ENCODE results near the gene HIVEP2.

Gene HIVEP2

DNA sequence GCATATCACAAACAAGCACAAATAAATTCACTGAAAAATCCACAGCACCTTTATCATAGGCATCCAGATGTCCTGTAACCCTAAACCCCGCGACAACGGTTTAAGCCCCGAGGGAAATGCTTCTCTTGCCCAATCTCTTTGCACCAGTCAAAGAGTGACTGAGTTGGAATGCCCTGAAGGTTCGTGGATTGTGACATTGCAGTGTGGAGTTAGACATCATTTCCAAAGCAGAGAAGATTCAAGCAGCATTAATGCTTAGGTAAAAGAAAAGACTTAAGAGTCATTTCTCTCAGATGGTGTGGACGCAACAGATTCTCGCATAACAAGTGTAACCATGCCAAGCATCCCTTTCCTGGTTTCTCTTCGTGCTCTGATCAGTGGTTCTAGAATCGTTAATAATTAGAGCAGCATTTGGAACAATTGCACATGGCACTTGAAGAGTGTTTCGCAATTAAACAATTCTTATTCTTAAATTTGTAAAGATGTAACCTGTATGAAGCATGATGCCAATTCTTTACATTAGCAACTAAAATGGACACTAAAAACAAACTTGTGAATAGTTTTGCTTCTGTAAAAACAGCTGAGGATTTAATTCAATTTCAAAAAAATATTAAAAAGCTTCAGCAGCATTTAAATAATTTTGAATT lies 121.6 kb downstream of the HIVEP2 start:
- no peaks in the 10 kb centered on the region for H3K27me3 ChIP-seq
- H3K4me3 ChIP-seq (ENCODE audit: low read depth in 1 of 2, low read length in 1 of 2), result no peak overlapping the region
- TF ChIP-seq, protein P1, sequence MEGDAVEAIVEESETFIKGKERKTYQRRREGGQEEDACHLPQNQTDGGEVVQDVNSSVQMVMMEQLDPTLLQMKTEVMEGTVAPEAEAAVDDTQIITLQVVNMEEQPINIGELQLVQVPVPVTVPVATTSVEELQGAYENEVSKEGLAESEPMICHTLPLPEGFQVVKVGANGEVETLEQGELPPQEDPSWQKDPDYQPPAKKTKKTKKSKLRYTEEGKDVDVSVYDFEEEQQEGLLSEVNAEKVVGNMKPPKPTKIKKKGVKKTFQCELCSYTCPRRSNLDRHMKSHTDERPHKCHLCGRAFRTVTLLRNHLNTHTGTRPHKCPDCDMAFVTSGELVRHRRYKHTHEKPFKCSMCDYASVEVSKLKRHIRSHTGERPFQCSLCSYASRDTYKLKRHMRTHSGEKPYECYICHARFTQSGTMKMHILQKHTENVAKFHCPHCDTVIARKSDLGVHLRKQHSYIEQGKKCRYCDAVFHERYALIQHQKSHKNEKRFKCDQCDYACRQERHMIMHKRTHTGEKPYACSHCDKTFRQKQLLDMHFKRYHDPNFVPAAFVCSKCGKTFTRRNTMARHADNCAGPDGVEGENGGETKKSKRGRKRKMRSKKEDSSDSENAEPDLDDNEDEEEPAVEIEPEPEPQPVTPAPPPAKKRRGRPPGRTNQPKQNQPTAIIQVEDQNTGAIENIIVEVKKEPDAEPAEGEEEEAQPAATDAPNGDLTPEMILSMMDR (IDR thresholded peaks at IDR 0.05), result no peak
- no peaks in the 10 kb centered on the region for H3K9me3 ChIP-seq
- peaks cover 13 to 15% of the 10 kb centered on the region in 2 experiments for H3K4me1 ChIP-seq (ENCODE audit: control insufficient read depth in 1 of 2, insufficient read depth in 1 of 2, low read depth in 1 of 2, low read length in 1 of 2)
- H3K36me3 ChIP-seq, result no peaks in the 10 kb centered on the region
- H3K27ac ChIP-seq, result no peak overlapping the region

DNA sequence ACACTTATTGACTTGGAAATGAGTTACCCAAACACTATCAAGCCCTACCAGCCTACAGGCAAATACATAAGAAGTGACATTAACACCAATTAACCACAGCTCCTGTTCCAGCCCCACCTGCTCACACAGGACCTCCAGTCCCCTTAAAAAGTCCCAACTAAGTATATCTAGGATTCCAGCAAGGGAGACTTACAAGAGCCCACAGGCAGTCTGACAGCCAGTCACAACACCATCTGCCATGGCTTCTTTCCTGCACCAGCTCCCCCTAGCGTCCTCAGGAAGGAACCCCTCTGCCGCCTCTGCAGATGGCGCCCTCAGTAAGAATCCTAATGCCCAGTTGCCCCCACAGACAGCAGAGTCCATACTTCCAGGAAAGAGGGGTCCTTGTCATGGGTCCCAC lies 122.1 kb downstream of the HIVEP2 start:
- no peaks in the 10 kb centered on the region for H3K36me3 ChIP-seq
- H3K27ac ChIP-seq, result no peak overlapping the region
- no peaks in the 10 kb centered on the region for H3K9me3 ChIP-seq
- peaks cover 13 to 15% of the 10 kb centered on the region in 2 experiments for H3K4me1 ChIP-seq (ENCODE audit: control insufficient read depth in 1 of 2, insufficient read depth in 1 of 2, low read depth in 1 of 2, low read length in 1 of 2)
- H3K27me3 ChIP-seq, result no peaks in the 10 kb centered on the region
- TF ChIP-seq, protein P1 (IDR thresholded peaks at IDR 0.05), result peak; percentile 17
- H3K4me3 ChIP-seq (ENCODE audit: low read depth in 1 of 2, low read length in 1 of 2), result no peak overlapping the region

DNA sequence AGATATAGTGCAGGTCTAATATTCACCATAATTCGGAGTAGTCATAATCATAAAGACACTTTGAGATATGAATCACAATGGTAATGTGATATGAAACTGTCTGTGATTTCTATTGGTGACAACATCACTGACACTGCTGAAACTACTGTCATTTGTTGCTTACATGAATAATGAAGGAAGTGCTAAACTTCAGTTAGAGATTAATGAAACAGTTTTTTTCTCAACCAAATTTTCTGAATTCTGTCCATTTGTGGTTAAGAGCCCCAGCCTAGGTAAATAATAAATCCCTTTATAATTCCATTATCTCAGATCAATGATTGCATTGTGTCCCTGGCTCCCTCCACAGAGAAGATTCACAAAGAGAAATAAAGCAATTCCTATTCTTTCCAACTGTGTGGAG lies 122.6 kb downstream of the HIVEP2 start:
- no peak overlapping the region for H3K27ac ChIP-seq
- H3K36me3 ChIP-seq, result no peaks in the 10 kb centered on the region
- peaks cover 13 to 15% of the 10 kb centered on the region in 2 experiments for H3K4me1 ChIP-seq (ENCODE audit: control insufficient read depth in 1 of 2, insufficient read depth in 1 of 2, low read depth in 1 of 2, low read length in 1 of 2)
- H3K4me3 ChIP-seq (ENCODE audit: low read depth in 1 of 2, low read length in 1 of 2), result no peak overlapping the region
- TF ChIP-seq, protein P1 (IDR thresholded peaks at IDR 0.05), result no peak
- no peaks in the 10 kb centered on the region for H3K27me3 ChIP-seq
- H3K9me3 ChIP-seq, result no peaks in the 10 kb centered on the region

DNA sequence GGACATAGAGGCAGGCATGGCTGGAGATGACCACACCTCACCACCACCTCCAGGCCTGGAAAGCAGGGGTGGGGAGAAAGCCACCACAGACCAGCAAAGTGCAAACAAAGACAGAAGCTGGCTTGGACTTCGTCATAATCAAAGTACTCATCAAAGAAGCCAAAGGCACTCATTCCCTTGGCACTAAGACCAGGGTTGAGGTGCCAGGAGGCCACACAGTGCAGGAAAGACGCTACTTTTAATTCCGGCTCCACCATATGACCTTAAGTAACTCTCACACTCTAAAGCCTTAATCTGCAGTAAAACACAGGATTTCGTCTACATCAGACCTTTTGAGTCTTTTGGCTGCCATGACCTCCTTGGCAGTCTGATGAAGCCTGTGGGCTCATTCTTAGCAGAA lies 123.1 kb downstream of the HIVEP2 start:
- Histone ChIP-seq H3K9me3 (no peaks in the 10 kb centered on the region), H3K36me3 (no peaks in the 10 kb centered on the region), H3K27me3 (no peaks in the 10 kb centered on the region), H3K4me1 (ENCODE audit: control insufficient read depth in 1 of 2, insufficient read depth in 1 of 2, low read depth in 1 of 2, low read length in 1 of 2) (peaks cover 13 to 15% of the 10 kb centered on the region in 2 experiments), H3K27ac (no peak overlapping the region), H3K4me3 (ENCODE audit: low read depth in 1 of 2, low read length in 1 of 2) (no peak overlapping the region)
- TF ChIP-seq, protein P1 (IDR thresholded peaks at IDR 0.05), result no peak

DNA sequence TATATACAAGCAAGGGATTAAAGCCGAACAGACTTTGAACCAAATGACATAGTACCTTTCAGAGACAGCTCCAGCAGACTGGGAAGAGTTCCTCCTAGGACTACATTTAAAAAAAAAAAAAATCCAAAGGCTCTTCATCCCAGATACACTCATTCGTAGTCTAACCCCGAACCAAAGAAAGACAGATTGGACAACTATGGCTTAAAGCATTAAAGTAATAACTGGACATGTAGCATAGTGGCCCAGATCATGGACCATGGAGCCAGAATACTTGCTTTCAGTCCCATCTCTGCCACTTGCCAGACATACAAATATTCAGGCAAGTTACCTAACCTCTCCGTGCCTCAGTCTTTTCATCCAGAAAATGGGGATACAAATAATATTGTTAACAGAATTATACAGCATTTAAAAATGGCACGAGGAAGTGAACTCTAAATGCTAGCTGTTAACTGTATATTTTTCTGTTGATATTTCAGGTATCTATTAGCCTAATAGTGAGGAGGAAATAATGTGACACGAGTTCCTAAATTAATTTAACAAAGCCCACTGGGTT lies 123.7 kb downstream of the HIVEP2 start:
- Histone ChIP-seq H3K27me3 (no peaks in the 10 kb centered on the region), H3K4me1 (ENCODE audit: control insufficient read depth in 1 of 2, insufficient read depth in 1 of 2, low read depth in 1 of 2, low read length in 1 of 2) (peaks cover 13 to 15% of the 10 kb centered on the region in 2 experiments), H3K27ac (no peak overlapping the region), H3K36me3 (no peaks in the 10 kb centered on the region), H3K4me3 (ENCODE audit: low read depth in 1 of 2, low read length in 1 of 2) (no peak overlapping the region), H3K9me3 (no peaks in the 10 kb centered on the region)
- TF ChIP-seq, protein P1 (IDR thresholded peaks at IDR 0.05), result no peak
